Inflammatory macrophage treated with lipopolysaccharide for 4 hours (primary cell): ENCODE results near the gene TMTC3.
"Not testable (repeated sequence)": the region's sequence is repeated elsewhere in the genome, so short reads cannot be mapped to it uniquely, and the experiment has no call there.

Experiments used
- DNase-seq: peaks from one replicate; pipeline ENCODE4 v3.0.0-alpha.2; 2020

Gene TMTC3

DNA sequence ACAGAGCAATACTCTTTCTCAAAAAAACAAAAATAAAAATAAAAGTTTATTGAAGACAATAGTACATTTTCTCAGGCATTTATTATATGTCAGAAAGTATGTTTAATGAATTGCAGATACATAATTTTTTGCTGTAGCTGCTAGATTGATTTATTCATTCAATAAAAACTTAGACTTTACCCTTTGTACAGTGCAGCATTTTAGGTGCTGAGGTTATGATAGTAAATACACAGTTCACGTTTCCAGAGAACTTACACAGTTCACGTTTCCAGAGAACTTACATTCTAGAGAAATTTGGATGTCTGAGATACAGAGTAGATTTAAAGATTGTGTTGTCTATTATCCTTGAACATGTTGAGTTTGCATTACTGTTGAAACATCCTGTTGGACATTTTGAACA, 25.3 kb downstream of the TMTC3 start:
- DNase-seq: no peak

DNA sequence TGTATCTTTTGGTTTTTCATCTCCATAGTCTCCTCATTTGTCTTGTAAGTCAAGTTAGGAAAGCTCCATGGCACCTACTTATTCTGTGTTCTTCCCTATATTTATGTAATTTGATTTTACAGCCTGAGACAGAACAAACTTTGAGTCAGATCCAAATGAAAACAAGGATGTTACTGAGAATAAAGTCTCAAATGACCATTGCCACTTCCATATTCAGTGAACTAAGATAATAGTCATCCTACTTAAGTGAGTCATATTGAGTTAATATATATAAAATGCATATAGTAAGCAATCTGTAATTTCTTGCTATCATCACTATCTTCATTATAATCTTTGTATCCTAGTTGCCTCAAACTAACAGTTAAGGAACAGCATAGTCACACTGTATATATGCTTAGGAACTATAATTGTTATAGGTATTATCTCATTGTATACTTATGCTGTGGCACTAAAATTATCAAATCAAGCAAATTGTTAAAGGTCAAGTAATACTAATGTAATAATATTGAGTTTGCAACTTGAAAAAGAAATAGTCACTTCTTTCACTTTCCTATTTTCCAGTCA, 30.8 kb downstream of the TMTC3 start:
- DNase-seq: no peak

DNA sequence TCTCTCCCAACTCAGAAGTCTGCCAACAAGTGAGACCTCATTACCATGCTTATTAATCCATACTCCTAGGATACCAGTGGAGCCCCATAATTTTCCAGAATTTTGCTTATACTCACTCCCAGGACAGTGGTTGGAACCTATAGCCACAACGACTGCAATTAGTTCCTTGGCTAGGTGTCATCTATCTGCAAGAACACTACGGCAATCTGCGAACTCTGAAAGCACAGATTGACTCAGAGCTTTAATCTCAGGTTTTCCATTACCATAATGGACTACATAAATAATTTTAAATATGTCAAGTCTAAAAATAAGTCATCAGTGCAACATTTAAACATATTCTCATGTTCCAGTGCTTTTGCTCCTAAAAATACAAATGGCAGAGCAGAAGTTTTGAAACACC, 33.4 kb downstream of the TMTC3 start:
- DNase-seq: no peak

DNA sequence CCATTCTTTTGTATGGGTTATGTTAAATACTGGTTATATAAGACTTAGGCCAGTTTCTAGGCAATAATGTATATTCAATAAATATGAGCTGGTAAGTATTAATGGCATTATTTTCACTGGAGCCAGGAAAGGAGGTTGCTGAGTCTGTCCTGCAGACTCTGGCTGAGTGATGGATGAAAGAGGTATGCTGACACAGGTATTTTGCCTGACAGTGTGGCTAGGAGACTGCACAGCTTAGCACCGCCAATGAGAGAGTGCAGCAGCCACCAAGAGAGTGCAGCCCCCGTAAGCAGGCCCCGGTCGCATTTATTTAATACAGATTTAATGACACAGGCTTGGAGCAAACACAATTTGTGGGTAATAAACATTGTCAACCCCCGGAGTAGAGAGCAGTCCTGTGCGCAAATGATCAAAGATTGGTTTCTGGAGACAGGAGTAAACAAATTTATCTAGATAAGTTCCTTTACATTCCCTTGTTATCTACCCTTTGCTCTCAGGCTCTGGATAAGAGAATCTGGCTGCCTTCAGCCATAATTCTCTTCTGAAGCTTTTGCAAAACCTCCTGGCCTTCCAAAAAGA, 37.4 kb downstream of the TMTC3 start:
- DNase-seq: no peak

DNA sequence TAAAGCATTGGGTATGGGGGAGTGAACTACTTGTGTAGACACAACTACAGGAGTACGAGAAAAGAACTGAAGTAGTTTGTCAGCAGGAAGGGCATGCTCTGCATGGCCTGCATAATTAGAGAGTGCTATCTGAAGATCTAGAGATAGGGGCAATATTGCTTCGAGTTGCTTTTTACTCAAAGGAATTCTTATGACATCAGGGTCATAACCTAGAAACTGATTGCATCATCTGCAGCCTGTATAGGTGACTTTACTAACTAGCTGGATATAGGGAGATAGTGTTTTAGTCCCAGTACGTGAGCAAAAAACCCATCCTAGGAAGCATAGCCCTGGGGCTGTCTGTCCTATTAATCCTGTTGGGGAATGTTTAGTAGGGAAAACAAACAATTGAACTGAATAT, 39.8 kb downstream of the TMTC3 start:
- DNase-seq: no peak

DNA sequence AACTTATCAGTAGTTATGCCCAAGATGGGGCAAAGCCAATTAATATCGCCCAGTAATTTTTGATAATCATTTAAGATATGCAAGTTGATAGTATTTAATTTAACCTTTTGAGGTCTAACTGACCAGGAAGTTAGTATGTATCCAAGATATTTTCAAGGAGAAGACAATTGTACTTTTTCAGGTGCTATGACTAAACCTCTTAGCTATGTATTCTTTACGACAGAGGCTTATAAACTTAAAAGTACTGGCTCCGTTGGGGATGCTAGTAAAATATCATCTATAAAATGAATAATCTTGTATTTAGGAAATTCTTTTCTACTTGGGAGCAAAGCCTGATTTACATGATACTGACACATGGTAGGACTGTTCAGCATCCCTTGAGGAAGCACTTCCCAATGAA, 40.3 kb downstream of the TMTC3 start:
- no peak for DNase-seq

DNA sequence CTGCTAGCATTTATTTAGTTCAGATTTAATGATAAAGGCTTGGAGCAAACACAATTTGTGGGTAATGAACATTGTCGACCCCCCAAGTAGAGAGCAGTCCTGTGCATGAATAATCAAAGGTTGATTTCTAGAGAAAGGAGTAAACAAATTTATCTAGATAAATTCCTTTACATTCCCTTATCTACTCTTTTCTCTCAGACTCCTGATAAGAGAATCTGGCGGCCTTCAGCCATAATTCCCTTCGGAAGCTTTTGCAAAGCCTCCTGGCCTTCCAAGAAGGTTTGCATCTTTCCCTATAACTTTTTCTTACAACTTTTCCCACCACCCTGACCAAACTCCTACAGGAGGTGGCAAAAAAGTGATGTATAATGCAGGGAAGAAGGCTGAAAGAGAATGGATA, 42.1 kb downstream of the TMTC3 start:
- no peak for DNase-seq

DNA sequence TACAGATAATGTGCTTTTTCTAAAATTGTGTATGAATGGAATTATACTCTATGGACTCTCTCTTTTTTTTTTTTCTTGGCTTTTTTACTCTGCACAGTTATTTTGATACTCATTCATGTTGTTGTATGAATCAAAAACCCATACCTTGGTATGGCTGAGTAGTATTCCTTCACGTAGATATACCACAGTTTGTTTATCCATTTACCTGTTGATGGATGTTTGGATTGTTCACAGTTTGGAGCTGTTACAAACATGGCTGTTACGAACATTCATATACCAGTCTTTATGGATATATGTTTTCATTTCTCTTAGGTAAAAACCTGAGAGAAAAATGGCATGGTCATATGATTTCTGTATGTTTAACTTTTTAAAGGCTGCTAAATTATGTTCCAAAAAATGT, 43.2 kb downstream of the TMTC3 start:
- no peak for DNase-seq

DNA sequence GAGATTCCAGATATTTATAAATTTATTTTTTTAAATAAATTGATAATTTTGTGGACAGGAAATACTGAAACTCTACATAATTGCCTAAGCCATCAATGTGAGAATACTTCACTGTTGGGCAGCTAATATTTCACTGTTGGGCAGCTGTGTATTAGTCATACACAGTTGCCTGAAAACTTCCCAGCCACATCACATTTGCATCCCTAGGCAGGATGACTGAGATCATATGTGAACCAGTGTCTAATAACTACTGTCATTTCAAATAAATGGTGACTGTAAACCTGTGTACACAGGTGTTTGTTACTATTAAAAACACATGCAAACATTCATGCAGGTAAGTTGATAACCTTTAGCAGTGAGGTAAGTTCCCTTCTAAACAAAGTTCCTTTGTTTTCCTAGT, 43.9 kb downstream of the TMTC3 start:
- peak; percentile 44 for DNase-seq

DNA sequence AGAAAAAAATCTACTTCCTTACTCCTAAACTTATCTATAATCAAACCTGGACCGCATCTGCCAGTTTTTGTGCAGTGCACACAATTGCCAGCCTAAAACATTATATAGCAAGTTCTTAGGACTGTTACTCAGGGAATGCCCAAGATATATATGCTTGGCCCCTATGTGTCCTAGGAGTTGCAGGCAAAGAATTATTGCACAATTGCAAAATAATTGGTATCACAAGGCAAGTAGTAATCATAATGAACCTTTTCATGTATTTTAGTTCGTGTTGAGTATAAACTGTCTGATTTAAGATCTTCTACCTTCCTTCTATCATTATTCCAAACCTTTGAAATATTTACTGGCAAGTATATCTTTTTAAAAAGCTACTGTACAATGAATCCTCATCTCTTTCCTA, 45.5 kb downstream of the TMTC3 start:
- no peak for DNase-seq

DNA sequence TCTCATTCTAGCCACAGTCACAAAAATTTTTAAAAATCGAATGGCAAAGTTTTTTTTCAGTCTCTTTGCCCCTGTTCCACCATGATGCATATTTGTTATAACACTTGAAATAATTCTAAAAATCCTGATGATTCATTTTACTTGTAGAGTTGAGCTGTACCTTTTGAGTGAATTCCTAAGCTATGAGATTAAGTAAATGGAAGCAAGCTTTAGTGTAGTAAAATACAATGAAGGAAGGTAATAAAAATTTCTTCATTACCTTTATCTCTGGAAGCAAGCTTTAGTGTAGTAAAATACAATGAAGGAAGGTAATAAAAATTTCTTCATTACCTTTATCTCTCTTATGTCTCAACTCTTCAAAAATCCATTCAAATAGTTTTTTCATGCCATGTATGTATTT, 46.1 kb downstream of the TMTC3 start:
- no peak for DNase-seq

DNA sequence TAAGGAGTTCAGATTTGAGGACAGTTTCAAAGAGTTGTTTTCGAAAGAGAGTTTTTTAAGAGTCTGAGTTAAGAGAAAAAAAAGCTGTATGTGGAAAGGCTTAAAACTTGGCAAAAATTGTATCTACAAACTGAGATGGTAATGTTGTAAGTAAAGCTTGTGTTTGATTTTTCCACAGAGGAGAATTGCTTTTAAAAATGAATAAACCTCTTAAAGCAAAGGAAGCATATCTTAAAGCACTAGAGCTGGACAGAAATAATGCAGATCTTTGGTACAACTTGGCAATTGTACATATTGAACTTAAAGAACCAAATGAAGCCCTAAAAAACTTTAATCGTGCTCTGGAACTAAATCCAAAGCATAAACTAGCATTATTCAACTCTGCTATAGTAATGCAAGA, 50.3 kb downstream of the TMTC3 start:
- no peak for DNase-seq

DNA sequence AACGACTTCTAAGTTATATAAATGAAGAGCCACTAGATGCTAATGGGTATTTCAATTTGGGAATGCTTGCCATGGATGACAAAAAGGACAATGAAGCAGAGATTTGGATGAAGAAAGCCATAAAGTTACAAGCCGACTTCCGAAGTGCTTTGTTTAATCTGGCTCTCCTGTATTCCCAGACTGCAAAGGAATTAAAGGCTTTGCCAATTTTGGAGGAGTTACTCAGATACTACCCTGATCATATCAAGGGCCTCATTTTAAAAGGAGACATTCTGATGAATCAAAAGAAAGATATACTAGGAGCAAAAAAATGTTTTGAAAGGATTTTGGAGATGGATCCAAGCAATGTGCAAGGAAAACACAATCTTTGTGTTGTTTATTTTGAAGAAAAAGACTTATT, 52.8 kb downstream of the TMTC3 start:
- DNase-seq: no peak

DNA sequence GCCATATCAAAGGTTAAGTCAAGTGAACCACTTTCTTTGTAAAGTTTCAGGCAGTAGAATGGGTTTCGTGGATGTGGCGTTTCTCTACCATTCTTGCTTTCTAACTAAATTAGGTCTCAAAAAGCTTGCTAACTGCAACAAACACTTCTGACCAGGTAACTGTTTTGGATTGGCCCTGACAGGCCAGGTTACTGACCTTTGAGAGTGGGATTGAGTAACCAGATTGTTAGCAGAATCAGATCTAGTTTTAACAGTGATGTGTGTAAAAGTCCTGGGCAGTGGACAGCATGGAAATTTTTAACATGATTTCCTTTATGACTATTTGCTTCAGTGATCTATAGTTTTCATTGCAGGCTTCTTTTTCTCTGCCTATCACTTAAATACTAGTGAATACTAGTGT, 57.9 kb downstream of the TMTC3 start:
- DNase-seq: no peak

DNA sequence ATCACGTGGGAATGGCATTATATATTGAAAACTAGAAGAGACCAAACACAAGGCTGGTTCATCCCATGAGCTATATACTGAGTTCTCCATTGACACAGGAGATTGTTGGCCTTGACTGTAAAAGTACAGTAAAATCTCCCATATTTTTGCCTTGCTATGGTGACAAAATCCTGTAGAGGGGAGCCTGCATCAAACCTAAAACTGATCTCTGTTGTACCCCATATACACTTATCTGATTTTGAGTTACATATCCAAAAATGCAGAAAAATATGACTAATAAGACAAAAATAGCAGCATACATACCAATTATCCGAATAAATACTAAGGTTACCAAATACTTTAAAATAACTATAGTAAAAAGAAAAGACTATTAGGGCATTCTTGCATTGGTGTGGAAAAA, 60.4 kb downstream of the TMTC3 start:
- no peak for DNase-seq

DNA sequence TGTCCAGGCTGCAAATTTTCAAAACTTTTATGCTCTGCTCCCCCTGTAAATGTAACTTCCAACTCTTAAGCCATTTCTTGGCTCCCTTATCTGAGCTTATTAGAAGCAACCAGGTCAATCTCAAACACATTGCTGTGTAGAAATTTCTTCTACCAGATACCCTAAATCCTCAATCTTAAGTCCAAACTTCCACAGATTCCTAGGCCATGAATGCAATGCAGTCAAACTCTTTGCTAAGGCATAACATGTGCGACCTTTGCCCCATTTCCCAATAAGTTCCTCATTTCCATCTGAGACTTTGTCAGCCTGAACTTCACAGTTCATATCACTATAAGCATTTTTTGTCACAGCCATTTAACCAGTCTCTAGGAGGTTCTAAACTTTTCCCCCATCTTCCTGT, 64.5 kb downstream of the TMTC3 start:
- DNase-seq: peak; percentile 26

DNA sequence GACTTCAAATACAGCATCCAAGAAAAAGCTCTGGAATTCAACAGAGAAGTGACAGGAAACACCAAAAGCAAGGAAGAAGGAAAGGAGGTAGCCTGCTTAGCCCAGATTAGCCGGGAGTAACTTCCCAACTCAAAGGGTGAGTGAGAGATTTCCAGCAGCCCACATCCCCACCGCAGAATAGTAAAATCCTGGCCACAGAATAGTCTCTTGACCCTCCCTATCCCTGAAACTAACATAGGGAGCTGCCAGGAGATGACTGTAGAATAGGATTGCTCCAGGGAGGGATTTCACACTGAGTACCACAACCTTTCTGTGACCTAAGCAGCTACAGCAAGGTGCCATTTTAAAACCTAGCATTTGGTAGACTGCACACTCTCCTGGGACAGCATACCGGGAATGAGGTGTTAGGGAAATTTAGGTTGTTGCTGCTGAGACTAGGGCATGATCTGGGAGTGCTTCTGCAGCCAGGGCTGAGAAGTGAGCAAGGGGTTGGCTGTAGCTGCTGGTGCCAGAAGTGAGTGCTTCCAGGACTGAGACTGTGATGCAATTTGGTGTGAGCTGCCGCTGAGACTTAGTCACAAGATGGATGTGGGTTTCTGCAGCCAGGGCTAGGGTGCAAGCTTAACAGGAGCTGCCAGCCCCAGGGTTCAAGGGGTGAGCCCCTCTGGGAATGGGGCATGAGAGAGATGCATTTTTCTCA, 66.0 kb downstream of the TMTC3 start:
- DNase-seq: no peak

DNA sequence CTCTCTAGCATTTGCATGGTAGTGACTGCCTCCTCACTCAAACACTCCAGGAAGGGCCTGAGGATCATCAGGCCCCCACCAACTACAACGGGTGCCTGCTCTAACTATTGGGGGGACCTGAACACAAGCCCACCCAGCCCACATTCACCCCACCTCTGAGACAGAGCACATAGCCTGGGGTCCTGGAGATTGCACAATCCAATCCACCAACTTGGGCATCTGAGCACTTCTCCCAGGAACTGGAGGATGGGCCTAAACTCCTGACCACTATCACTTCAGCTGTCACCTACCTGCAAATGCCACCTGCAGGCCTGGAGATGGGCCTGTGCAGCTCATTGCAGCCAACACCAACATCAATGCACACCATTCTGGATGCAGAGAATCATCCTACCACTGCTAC, 66.6 kb downstream of the TMTC3 start:
- no peak for DNase-seq

DNA sequence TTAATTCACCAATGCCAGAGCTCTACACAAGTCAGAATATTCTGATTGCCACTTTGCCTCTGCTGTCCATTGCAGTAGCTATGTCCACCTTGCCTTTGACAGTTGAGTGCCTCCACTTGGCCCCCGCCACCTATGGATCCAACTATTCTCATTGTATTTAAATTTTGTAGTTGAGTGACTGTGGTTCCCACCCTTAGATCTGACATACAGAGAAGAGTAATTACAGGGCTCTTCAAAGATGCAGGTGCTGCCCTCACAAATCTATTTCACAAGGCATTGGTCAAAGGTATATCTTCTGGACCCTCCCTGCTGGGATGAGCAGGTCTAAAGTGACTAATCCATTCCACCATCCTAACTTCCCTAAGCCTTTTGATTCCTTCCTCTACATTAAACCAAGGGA, 68.2 kb downstream of the TMTC3 start:
- DNase-seq: not testable (repeated sequence)

DNA sequence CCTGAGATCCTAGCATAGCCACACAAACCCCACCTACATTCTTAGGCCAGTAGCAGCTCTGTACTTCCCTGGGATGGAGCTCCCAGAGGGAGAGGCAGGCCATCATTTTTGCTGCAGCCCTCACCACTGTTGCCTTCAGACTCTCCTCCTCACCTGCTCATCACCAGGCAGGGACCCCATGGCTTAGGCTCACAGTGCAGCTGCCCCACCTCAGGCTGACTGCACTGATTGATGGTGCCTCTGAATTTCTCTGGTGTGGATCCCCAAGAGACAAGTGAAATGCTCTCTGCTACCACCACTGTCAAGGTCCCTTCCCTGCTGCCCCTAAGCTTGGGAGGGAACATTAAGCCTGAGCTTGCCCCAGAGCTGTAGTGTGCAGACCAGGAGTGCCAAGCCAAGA, 76.2 kb downstream of the TMTC3 start:
- no peak for DNase-seq

DNA sequence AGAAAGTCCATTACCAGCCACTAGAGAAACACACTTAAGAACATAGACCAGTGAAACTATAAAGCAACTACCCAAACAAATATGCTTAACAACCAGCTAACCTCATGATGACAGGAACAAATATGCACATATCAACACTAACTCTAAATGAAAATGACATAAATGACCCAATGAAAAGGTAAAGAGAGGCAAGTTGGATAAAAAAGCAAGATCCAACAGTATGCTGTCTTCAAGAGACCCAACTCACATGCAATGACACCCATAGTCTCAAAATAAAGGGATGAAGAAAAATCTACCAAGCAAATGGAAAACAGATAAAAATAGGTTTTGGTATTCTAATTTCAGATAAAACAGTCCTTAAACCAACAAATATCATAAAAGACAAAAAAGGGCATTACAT, 77.8 kb downstream of the TMTC3 start:
- no peak for DNase-seq

DNA sequence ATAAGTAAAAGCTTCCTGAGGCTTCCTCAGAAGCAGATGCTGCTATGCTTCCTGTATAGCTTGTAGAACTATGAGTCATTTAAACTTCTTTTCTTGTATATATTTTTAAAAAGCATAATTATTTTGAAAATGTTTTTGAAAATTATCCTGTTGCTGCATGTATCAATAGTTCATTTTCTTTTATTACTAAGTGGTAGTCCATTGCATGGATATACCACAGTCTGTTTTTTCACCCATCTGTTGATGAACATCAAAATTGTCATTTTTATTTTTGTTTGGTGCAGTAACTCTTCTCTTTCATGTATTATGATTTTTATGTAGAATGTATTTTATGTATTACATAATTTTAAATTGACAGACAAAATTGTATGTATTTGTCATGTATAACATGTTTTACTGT, 81.4 kb downstream of the TMTC3 start:
- DNase-seq: no peak

DNA sequence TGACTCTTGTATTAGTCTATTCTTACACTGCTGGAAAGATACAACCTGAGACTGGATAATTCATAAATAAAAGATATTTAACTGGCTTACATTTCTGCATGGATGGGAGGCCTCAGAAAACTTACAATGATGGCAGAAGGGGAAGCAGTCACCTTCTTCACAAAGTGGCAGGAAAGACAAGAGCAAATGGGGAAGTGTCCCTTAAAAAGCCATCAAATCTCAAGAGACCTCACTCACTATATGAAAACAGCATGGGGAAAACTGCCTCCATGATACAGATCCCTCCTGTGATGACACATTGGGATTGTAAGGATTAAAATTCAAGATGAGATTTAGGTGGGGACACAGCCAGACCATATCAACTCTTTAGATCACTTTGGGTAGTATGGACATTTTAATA, 83.7 kb downstream of the TMTC3 start:
- no peak for DNase-seq

DNA sequence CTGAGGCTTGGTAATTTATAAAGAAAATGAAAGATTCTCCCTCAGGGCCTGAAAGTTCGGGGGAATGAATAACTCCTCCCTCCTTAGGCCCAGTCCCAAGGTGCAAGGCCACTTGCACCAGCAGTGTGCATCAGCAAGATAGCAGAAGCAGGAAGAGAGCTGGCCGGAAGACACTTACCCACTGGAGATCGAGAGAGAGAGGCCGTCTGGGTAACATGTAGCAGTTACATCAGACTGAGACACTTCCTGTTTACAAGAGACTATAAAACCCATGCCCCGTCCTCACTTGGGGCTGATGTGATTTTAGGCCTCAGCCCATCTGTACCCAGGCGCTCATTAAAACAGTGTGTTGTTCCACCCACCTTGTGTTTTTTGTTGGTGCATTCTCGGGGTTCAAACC, 85.2 kb downstream of the TMTC3 start:
- no peak for DNase-seq

DNA sequence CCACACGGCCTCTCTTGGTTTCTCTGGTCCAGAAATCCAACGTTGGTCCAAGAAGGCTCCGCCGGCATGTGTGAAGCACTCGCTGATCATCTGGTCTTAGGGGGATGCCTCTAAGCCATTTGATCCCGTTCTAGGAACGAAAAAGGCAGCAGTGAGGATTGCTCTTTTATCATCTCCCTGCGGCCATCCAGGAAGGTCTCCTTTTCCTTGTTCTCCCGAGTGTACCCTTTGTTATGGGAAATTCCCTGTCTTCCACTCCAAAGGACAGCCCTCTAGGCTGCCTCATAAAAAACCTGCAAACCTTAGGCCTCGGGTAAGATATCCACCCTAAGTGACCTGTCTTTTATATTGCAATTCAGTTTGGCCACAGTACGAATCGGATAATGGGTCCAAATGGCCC, 85.8 kb downstream of the TMTC3 start:
- DNase-seq: no peak
